Activated CD8-positive, alpha-beta memory T cell treated with anti-CD3 and anti-CD28 coated beads, Interleukin-2, amount 50 U/mL, for 24 hours (primary cell): ENCODE measurements around the gene HS1BP3.

Experiments
- DNase-seq: peaks from one replicate; pipeline ENCODE4 v3.0.0-alpha.2; 2020; ENCODE audit errors: extremely low read depth

Gene HS1BP3

DNA sequence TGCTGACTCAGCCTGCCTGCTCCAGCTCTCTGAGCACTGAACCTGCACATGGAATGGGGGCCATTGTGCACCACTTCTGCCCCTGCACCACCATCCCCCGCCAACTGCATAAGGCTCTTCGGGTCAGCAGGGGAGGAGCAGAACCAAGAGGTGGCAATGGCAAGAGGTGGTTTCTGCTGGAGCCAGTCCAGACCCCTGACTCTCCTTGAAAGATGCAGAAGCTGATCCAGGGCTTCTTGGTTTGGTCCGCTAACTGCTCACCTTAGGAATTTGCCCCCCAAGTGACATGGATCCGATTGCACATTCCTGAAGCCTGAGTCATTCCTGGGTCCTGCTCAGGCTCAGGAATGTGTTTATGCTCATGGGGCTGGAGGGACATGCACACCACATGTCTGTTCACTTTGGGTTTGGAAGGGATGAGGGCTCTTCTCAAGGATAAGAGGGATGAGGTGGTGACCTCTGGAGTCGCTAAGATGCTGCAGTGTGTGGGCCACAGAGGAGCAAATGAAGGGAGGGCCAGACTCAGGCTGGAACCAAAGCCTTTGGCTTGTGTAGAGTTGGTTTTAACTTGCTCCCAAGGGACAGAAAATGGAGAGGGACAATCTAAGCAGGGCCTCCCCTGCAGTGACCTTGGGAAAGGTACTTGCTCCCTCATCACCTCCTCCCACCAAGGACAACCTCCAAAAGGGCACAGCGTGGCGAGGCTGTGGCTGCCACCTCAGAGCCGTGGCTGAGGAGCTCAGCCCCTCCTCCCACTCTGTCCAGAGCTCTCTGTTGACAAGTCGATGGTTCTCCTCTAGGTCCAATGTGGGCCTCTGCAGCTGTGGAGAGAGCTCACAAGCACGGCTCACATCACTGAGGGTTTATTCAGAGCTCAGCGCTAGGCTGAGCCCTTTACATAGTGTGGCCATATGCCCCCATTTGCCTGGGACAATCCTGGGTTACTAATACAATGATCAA lies 66.2 kb downstream of the HS1BP3 start:
- no peak for DNase-seq

DNA sequence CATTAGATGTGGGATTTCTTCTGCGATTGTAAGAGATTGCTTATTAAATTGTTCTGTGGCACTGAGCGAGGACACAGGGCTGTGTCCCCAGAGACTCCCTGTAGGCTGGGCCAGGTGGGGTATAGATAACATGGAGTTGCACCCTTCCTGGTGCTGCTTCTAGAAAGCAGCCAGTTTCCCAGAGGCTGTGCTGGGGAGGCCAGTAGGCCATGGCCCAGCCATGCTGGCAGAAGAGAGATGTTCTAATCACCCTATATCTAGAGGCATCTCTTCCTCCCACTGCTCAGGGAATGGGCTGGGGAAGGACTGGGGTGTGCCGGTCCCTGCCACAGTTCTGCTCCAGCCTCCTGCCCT lies 66.9 kb downstream of the HS1BP3 start:
- no peak for DNase-seq

DNA sequence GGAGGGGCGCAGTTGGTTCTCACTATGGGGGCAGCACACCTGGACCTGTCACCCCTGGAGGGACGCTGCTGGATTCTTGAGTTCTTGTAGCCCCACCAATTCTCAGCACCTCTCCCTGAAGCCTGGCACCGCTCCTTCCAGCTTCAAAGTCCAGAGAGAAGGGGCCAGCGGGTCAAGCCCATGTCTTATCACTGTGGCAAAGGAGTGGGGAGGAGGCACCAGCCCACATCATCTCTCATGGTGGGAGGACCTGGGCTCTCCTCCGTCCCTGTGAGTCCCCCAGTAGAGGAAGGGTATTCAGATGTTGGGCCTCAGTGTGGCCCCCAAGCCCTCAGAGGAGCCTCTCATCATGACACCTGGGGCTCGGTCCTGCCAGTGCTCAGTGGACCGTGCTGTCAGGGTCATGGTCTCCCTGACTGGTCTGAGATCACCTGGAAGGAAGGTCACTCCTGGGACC lies 67.4 kb downstream of the HS1BP3 start:
- no peak for DNase-seq

DNA sequence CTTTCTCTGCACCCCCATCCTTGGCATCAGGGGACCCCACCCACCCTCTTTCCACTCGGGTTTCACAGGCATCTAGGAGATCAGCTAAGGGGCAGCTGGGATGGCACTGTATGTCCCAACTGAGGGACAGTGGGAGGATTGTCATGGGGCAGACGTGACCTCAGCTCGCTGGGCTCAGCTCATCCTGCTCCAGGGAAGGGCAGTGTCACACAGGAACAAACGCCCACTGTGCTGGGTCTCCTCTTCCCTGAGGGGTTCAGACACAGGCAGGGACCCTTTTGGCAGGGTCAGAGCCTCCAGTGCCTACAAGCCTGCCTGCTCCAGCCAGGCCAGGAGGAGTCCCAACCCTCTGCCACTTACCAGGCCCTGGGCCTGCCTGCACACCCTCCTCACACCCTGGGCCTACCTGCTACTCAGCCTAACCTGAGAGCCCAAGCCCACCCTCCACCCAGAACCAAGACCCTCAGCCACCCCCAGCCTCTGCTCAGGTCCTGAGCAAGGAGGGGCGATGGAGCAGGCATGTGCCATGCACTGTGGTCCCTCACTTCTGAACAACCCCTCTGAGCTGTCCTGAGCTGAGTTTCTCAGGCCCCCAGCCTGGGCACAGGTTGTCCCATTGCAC lies 68.2 kb downstream of the HS1BP3 start:
- no peak for DNase-seq

DNA sequence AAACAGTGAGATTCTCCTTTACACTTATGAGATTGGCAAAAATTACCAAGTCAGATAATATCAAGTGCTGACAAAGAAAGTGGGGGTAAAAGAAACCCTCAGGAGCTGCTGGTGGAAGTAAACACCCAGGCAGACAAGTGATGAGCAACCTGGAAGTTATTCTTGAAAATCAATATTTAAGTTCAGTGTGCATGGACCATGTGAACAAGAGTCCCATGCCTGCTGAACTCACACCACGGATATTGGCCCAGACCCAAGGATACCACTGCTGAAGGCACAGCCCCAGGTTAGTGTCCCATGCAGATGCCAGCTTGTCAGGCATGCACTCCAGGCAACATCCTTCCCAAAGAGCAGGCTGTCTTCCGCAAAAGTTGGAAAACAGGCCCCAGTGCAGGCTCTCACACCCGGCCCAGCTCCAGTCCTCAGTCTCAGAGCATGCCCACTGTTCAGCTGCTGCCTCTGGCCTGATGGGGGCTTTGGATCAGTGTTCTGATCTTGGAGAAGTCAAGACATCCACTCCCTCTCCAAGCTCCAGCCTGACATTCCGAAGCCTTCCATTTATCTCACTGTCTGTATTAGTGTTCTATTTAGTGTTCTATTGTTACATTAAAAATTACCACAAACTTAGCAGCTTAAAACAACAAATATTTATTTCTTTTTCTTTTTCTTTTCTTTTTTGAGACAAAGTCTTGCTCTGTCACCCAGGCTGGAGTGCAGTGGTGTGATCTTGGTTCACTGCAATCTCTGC lies 70.0 kb downstream of the HS1BP3 start:
- no peak for DNase-seq

- DNase-seq: no peak
These were observed 71.0 kb downstream of the HS1BP3 start for GRCh38 chr2:20579866-20580265.

GRCh38 chr2:20578895-20579825 lies 71.7 kb downstream of the HS1BP3 start:
- DNase-seq: no peak

GRCh38 chr2:20578266-20578894 lies 72.5 kb downstream of the HS1BP3 start:
- DNase-seq: no peak

- DNase-seq: no peak
These were observed 73.2 kb downstream of the HS1BP3 start for GRCh38 chr2:20577495-20578235.

- DNase-seq: no peak
These were observed 74.2 kb downstream of the HS1BP3 start for GRCh38 chr2:20576598-20577115.

DNA sequence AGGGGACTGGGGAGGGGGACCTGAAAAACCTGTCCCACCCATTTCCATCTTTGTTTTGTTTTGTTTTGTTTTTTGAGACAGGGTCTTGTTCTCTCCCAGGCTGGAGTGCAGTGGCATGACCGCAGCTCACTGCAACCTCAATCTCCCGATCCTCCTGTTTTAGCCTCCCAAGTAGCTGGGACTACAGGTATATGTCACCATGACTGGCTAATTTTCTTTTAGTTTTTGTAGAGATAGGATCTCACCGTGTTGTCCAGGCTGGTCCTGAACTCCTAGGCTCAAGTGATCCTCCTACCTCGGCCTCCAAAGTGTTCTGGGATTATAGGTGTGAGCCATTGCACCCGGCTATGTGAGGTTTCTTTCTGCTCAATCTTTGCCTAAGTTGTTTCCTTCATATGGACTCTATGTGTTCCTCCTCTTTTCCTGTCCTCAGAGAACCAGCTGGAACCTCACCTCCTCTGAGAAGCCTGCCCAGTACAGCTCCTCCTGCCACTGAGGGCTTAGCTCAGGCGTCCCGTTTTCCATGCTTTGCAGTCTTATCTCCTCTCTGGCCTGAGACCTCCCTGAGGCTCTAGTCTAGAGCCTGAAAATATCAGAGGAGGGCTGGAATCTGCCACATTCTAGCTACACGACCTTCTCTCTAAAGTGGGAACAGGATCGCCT lies 74.8 kb downstream of the HS1BP3 start:
- DNase-seq: no peak

DNA sequence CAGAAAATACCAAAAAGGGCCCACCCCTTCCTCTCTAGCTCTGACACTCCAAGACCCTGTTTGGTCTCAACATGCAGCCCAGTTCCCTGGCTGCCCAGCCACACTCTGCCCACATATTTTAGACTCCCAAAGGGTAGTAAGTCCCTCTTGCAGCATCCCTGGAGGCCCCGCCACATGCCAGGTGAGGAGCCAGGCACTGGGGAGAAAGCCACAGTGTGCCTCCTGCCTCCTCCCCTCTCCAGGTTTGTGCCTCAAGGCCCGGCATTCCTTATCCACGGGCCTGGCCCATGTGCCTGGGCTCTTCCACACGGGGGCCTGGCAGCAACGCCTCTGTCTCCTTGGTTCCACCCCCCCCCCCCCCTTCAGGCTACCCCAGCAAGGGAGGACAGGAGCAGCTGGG lies 75.5 kb downstream of the HS1BP3 start:
- no peak for DNase-seq

DNA sequence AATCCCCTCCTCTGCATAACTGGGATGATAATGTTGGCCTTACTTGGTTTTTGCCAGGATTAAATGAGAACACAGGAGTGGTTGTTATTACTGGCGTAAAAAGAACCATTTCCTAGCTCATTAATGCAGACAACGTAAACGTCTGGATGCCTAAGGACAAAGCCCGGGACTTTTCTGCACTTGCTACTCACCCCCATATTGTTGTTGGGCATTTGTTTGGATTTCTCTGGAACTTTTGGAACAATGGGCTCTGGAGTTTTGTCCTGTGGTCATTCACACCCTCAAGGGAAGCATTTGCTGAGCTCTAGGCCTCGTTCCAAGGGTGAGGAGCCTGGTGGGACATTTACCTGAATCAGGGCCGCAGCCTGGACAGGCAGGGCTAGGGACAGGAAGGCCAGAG lies 76.0 kb downstream of the HS1BP3 start:
- no peak for DNase-seq

DNA sequence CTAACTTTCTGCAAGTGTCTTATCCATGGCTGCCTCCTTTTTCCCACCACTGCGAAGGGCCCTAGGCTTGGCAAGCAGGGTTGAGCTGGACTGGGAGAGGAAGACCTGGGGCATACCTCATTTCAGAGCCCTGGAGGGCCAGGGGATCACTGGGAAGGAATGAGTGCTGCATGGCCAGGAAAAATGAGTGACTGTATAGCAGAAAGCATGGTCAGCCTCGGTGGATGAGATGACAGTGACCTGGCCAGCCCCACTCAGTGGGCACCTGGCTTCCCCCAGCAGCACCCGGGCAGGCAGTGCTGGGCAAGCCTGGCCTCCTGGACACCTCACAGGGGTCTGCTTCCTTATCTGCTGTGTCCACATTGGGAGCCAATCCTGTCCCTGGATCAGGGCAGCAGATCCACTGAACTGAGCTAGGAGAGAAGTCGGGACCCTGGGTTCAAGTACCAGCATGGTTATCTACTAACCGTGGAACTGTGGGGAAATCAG lies 76.4 kb downstream of the HS1BP3 start:
- no peak for DNase-seq

- DNase-seq: no peak
These were observed 77.1 kb downstream of the HS1BP3 start for GRCh38 chr2:20573620-20574422.

DNA sequence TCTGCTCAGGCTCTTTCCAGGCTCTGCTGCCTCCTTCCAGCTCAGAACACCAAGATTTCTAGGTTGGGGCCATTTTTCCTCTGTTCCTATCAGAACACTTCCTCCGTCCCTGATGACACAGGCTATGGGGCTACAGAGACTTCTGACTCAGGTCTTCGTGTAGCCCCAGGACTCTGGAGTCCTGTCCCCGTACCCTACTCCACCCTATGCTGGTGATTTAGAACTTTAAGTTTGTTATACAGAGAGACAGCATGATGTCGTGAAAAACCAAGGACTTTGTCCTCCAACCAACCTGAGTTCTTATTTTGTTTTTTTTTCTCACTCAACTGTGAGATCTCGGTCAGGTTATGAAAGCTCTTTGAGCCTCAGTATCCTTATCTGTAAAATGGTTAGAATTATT lies 78.7 kb downstream of the HS1BP3 start:
- DNase-seq: no peak

GRCh38 chr2:20571644-20572215 lies 79.2 kb downstream of the HS1BP3 start:
- no peak for DNase-seq

- DNase-seq: no peak
These were observed 79.7 kb downstream of the HS1BP3 start for GRCh38 chr2:20571231-20571630.
